ENCODE data around the gene IL4I1. TPM values are rescaled to one million over a fixed set of nuclear protein-coding genes. Genes with fewer than 3 reads are reported as not detected.

Gene IL4I1
- polyA plus RNA-seq, 4 donors = 1.0 to 3.8 (median 1.3) TPM; not detected in 1

DNA sequence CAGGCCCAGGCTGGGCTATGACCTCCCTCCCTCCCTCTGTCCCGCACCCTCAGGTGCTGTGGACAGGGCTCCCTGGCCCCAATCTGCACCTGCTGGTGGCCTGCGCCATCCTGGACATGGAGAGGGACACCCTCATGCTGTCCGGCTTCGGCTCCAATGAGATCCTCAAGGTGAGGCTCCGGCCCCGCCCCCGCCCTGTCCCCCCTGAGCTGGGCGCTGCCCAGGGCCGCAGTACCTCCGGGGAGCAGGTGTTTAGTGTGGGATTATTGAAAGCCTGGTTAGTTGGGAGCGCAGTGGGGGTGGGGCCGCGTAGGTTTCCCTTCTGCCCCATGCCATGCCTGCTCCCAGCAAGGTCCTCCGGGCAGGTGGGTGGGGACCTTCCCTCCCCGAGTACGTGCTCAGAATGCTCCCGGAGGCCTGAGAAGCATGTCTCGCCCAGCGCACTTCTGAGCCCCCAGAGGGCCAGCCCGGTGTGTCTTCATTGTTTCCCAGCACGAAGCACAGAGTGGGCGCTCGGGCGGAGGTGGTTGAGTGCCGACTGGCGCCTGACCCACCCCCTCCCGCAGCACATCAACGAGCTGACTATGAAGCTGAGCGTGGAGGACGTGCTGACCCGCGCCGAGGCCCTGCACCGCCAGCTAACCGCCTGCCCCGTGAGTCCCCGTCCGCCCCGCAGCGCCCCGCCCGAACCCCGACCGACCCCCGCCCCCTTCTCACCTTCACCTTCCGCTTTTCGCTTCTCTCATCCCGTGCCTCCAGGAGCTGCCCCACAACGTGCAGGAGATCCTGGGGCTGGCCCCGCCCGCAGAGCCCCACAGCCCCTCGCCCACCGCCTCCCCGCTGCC is 8.8 kb downstream of the IL4I1 start:
- DNase-seq (peak in 1 of 2 donors; percentile 34), FAIRE-seq (no peak)
- peak overlapping the region in 1 of 3 donors; percentile 25 for H3K4me3 ChIP-seq (ENCODE audit: low read depth in 1 of 3, low read length in 3 of 3)
- H3K27ac ChIP-seq (ENCODE audit: low read depth in 1 of 3, low read length in 2 of 3) = no peak overlapping the region
- peaks cover 18 to 47% (median 20%) of the 10 kb centered on the region in 3 donors for H3K36me3 ChIP-seq (ENCODE audit: control insufficient read depth in 3 of 3, insufficient read depth in 2 of 3, low read depth in 1 of 3, low read length in 3 of 3)
- peaks cover 0 to 11% of the 10 kb centered on the region in 2 donors for H3K9me3 ChIP-seq (ENCODE audit: control insufficient read depth in 2 of 2, insufficient read depth in 1 of 2, low read depth in 1 of 2, low read length in 1 of 2)
- peaks cover 0 to 18% (median 0%) of the 10 kb centered on the region in 3 donors for H3K27me3 ChIP-seq (ENCODE audit: control insufficient read depth in 3 of 3, insufficient read depth in 3 of 3, low read length in 3 of 3)
- 16 to 63% (median 51%) methylated on average over 35 to 54 of the region's 54 CpGs for WGBS, 3 donors
- peaks cover 2 to 12% (median 5%) of the 10 kb centered on the region in 3 donors for H3K4me1 ChIP-seq (ENCODE audit: control insufficient read depth in 3 of 3, insufficient read depth in 2 of 3, low read depth in 1 of 3, low read length in 2 of 3)

DNA sequence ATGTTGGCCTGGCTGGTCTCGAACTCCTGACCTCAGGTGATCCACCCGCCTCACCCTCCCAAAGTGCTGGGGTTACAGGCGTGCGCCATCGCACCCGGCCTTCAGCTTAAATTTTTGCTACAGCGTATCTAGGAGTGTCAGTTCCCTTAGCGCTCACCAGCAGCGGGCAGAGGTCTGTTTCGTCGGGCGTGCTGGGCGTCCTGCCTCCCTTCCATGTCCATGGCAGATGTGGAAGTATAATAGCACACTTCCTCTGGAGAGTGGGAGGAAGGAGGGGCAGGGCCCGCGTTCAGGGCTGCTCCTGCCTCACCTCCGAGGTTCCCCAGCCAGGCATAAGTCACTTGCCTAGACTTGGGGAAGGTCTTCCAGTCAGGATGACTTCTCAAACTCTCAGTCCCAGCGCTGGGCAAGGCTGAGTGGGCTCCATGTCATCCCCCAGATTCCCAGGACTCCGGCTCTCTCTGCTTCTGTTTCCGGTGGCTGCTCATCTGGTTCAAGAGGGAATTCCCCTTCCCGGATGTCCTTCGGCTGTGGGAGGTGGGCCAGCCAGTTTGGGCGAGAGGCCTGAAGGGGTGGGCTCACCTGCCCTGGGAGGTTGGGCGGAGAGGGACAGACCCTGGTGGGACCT is 9.5 kb downstream of the IL4I1 start:
- peaks cover 25 to 54% (median 27%) of the 10 kb centered on the region in 3 donors for H3K36me3 ChIP-seq (ENCODE audit: control insufficient read depth in 3 of 3, insufficient read depth in 2 of 3, low read depth in 1 of 3, low read length in 3 of 3)
- peak overlapping the region in 1 of 3 donors; percentile 25 for H3K4me3 ChIP-seq (ENCODE audit: low read depth in 1 of 3, low read length in 3 of 3)
- FAIRE-seq (no peak), DNase-seq (no peak)
- no peak overlapping the region for H3K27ac ChIP-seq (ENCODE audit: low read depth in 1 of 3, low read length in 2 of 3)
- 46 to 64% (median 48%) methylated on average over 23 of the region's 23 CpGs for WGBS, 3 donors
- peaks cover 0 to 16% of the 10 kb centered on the region in 2 donors for H3K9me3 ChIP-seq (ENCODE audit: control insufficient read depth in 2 of 2, insufficient read depth in 1 of 2, low read depth in 1 of 2, low read length in 1 of 2)
- H3K4me1 ChIP-seq (ENCODE audit: control insufficient read depth in 3 of 3, insufficient read depth in 2 of 3, low read depth in 1 of 3, low read length in 2 of 3) = peaks cover 2 to 12% (median 5%) of the 10 kb centered on the region in 3 donors
- H3K27me3 ChIP-seq (ENCODE audit: control insufficient read depth in 3 of 3, insufficient read depth in 3 of 3, low read length in 3 of 3) = peaks cover 0 to 12% (median 0%) of the 10 kb centered on the region in 3 donors

DNA sequence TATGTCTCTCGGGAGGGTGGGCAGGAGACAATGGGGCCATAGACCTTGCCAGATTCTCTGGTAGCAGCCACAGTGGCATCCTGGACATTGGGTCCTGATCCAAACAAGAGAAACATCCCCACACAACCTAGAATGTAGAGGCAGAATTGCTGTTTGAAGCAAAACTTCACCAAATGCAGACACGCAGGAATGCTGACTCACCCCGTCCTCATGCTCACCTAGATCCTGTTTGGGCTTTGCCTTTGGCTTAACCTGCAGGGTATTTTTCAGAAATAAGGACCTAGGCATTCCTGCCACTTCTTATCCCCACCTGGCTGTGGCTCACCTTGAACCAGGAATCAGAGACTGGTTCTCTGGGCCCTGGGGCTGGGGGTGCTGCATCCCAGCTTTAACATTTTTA is 11.9 kb downstream of the IL4I1 start:
- no peak overlapping the region for H3K4me3 ChIP-seq (ENCODE audit: low read depth in 1 of 3, low read length in 3 of 3)
- WGBS, 3 donors = 88 to 91% (median 89%) methylated on average over 3 of the region's 3 CpGs
- no peak for DNase-seq
- H3K27ac ChIP-seq (ENCODE audit: low read depth in 1 of 3, low read length in 2 of 3) = no peak overlapping the region
- H3K9me3 ChIP-seq (ENCODE audit: control insufficient read depth in 2 of 2, insufficient read depth in 1 of 2, low read depth in 1 of 2, low read length in 1 of 2) = peaks cover 0 to 14% of the 10 kb centered on the region in 2 donors
- peaks cover under 1 to 10% (median 5%) of the 10 kb centered on the region in 3 donors for H3K4me1 ChIP-seq (ENCODE audit: control insufficient read depth in 3 of 3, insufficient read depth in 2 of 3, low read depth in 1 of 3, low read length in 2 of 3)
- FAIRE-seq = no peak
- peaks cover 26 to 78% (median 37%) of the 10 kb centered on the region in 3 donors for H3K36me3 ChIP-seq (ENCODE audit: control insufficient read depth in 3 of 3, insufficient read depth in 2 of 3, low read depth in 1 of 3, low read length in 3 of 3)
- H3K27me3 ChIP-seq (ENCODE audit: control insufficient read depth in 3 of 3, insufficient read depth in 3 of 3, low read length in 3 of 3) = no peaks in the 10 kb centered on the region

DNA sequence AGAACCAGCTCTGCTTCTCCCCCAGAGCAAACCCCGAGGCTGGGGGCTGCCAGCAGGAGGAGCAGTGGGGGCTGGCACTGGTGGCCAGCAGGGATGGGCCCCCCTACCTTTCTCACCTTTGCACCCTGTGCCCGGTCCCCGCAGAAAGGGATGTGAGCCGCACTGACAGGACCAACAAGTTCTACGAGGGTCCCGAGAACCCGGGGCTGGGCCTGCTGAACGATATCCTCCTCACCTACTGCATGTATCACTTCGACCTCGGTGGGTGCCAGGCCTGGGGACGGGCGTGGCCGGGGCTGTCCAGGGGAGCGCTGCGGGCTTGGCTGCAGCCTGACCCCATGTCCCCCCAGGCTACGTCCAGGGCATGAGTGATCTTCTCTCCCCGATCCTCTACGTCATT is 12.6 kb downstream of the IL4I1 start:
- DNase-seq = no peak
- Histone ChIP-seq H3K27me3 (ENCODE audit: control insufficient read depth in 3 of 3, insufficient read depth in 3 of 3, low read length in 3 of 3) (no peaks in the 10 kb centered on the region), H3K4me1 (ENCODE audit: control insufficient read depth in 3 of 3, insufficient read depth in 2 of 3, low read depth in 1 of 3, low read length in 2 of 3) (peaks cover 0 to 8% (median 5%) of the 10 kb centered on the region in 3 donors), H3K4me3 (ENCODE audit: low read depth in 1 of 3, low read length in 3 of 3) (no peak overlapping the region), H3K36me3 (ENCODE audit: control insufficient read depth in 3 of 3, insufficient read depth in 2 of 3, low read depth in 1 of 3, low read length in 3 of 3) (peaks cover 26 to 81% (median 37%) of the 10 kb centered on the region in 3 donors), H3K9me3 (ENCODE audit: control insufficient read depth in 2 of 2, insufficient read depth in 1 of 2, low read depth in 1 of 2, low read length in 1 of 2) (peaks cover 0 to 9% of the 10 kb centered on the region in 2 donors), H3K27ac (ENCODE audit: low read depth in 1 of 3, low read length in 2 of 3) (no peak overlapping the region)
- no peak for FAIRE-seq
- 89 to 94% (median 91%) methylated on average over 18 of the region's 18 CpGs for WGBS, 3 donors

DNA sequence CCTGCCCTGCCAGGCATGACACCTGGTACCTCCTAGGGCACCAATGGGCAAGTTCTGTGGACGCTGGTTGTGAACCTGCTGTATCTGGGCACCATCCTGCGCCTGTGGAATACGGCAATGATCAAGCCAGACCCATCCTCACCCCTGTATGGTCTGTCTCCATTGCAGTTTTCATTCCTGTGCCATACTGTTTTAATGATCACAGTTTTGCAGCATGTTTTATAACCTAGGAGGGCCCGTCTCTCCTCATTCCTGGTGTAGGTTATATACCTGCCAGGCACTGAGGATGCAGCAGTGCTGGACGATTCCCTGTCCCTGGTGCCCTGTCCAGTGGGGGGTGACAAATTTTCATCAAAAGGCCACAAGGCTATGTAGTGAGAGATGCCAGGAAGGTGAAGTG is 13.6 kb downstream of the IL4I1 start:
- Histone ChIP-seq H3K36me3 (ENCODE audit: control insufficient read depth in 3 of 3, insufficient read depth in 2 of 3, low read depth in 1 of 3, low read length in 3 of 3) (peaks cover 26 to 84% (median 37%) of the 10 kb centered on the region in 3 donors), H3K27ac (ENCODE audit: low read depth in 1 of 3, low read length in 2 of 3) (no peak overlapping the region), H3K9me3 (ENCODE audit: control insufficient read depth in 2 of 2, insufficient read depth in 1 of 2, low read depth in 1 of 2, low read length in 1 of 2) (peaks cover 0 to 9% of the 10 kb centered on the region in 2 donors), H3K27me3 (ENCODE audit: control insufficient read depth in 3 of 3, insufficient read depth in 3 of 3, low read length in 3 of 3) (no peaks in the 10 kb centered on the region), H3K4me1 (ENCODE audit: control insufficient read depth in 3 of 3, insufficient read depth in 2 of 3, low read depth in 1 of 3, low read length in 2 of 3) (peaks cover 0 to 17% (median 5%) of the 10 kb centered on the region in 3 donors), H3K4me3 (ENCODE audit: low read depth in 1 of 3, low read length in 3 of 3) (no peak overlapping the region)
- no peak for FAIRE-seq
- DNase-seq = no peak
- 93 to 96% (median 96%) methylated on average over 5 of the region's 5 CpGs for WGBS, 3 donors

DNA sequence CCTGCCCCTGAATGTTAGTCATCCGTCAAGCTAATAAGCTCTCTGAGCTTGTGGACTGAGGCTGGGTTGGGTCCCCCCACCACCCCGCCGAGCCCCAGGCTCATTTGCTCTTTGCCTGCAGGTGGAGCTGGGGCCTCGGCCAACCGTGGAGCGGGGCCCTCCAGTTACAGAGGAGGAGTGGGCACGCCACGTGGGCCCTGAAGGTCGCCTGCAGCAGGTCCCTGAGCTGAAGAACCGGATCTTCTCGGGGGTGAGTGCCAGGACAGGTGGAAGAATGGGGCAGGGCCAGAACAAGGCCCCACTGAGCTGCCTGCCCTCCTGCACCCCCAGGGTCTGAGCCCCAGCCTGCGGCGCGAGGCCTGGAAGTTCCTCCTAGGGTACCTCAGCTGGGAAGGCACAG is 14.0 kb downstream of the IL4I1 start:
- FAIRE-seq = no peak
- Histone ChIP-seq H3K27ac (ENCODE audit: low read depth in 1 of 3, low read length in 2 of 3) (no peak overlapping the region), H3K4me1 (ENCODE audit: control insufficient read depth in 3 of 3, insufficient read depth in 2 of 3, low read depth in 1 of 3, low read length in 2 of 3) (peaks cover 0 to 14% (median 3%) of the 10 kb centered on the region in 3 donors), H3K4me3 (ENCODE audit: low read depth in 1 of 3, low read length in 3 of 3) (no peak overlapping the region), H3K36me3 (ENCODE audit: control insufficient read depth in 3 of 3, insufficient read depth in 2 of 3, low read depth in 1 of 3, low read length in 3 of 3) (peaks cover 26 to 81% (median 37%) of the 10 kb centered on the region in 3 donors), H3K27me3 (ENCODE audit: control insufficient read depth in 3 of 3, insufficient read depth in 3 of 3, low read length in 3 of 3) (no peaks in the 10 kb centered on the region), H3K9me3 (ENCODE audit: control insufficient read depth in 2 of 2, insufficient read depth in 1 of 2, low read depth in 1 of 2, low read length in 1 of 2) (peaks cover 0 to 9% of the 10 kb centered on the region in 2 donors)
- DNase-seq = no peak
- WGBS, 3 donors = 96 to 97% (median 97%) methylated on average over 14 of the region's 14 CpGs

DNA sequence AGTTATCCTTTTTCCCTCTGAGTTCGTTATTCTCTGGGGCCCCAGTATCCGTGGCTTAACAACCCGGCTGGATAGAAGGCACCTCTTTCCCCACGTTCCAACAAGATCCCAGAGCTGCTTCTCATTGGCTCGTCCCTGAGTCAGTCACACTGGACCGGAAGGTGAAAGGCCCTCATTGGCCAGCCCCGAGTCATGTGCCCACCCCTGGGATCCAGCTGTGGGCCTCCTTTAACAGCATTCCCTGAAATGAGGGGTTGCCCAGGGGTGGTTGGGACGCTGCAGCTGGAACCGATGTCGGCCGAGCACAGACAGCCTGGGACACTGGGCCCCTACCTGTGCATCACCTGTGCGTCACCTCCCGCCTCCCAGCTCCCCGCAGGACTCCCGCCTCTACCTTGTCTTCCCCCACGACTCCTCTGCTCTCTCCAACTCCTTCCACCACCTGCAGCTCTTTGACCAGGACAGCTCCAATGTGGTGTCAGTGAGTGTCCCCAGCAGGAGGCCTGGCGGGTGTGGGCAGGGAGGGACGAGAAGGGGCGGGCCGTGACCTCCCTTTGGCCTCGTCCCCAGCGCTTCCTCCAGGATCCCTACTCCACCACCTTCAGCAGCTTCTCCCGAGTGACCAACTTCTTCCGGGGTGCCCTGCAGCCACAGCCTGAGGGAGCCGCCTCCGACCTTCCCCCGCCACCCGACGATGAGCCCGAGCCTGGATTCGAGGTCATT is 14.9 kb downstream of the IL4I1 start:
- Histone ChIP-seq H3K27me3 (ENCODE audit: control insufficient read depth in 3 of 3, insufficient read depth in 3 of 3, low read length in 3 of 3) (no peaks in the 10 kb centered on the region), H3K36me3 (ENCODE audit: control insufficient read depth in 3 of 3, insufficient read depth in 2 of 3, low read depth in 1 of 3, low read length in 3 of 3) (peaks cover 26 to 76% (median 37%) of the 10 kb centered on the region in 3 donors), H3K4me3 (ENCODE audit: low read depth in 1 of 3, low read length in 3 of 3) (no peak overlapping the region), H3K27ac (ENCODE audit: low read depth in 1 of 3, low read length in 2 of 3) (no peak overlapping the region), H3K9me3 (ENCODE audit: control insufficient read depth in 2 of 2, insufficient read depth in 1 of 2, low read depth in 1 of 2, low read length in 1 of 2) (peaks cover 0 to 9% of the 10 kb centered on the region in 2 donors), H3K4me1 (ENCODE audit: control insufficient read depth in 3 of 3, insufficient read depth in 2 of 3, low read depth in 1 of 3, low read length in 2 of 3) (peaks cover 0 to 12% (median 0%) of the 10 kb centered on the region in 3 donors)
- WGBS, 3 donors = 87 to 92% (median 90%) methylated on average over 30 to 31 of the region's 31 CpGs
- FAIRE-seq (no peak), DNase-seq (no peak)

DNA sequence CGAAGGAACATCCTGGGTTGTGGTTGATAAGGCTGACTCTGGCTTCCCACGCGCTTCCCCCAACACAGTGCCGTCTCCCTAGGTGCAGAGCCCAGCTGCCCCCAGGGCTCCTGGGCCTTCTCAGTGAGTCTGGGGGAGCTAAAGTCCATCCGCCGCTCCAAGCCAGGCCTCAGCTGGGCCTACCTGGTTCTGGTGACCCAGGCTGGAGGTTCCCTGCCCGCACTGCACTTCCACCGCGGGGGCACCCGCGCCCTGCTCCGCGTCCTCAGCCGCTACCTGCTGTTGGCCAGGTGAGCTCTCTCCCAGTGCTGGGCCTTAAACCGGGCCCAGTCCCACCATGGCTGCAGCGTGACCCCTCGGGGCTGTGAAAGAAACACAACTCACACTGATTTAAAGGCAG is 15.5 kb downstream of the IL4I1 start:
- Histone ChIP-seq H3K4me1 (ENCODE audit: control insufficient read depth in 3 of 3, insufficient read depth in 2 of 3, low read depth in 1 of 3, low read length in 2 of 3) (peaks cover 0 to 12% (median 0%) of the 10 kb centered on the region in 3 donors), H3K4me3 (ENCODE audit: low read depth in 1 of 3, low read length in 3 of 3) (no peak overlapping the region), H3K9me3 (ENCODE audit: control insufficient read depth in 2 of 2, insufficient read depth in 1 of 2, low read depth in 1 of 2, low read length in 1 of 2) (peaks cover 0 to 9% of the 10 kb centered on the region in 2 donors), H3K27me3 (ENCODE audit: control insufficient read depth in 3 of 3, insufficient read depth in 3 of 3, low read length in 3 of 3) (no peaks in the 10 kb centered on the region), H3K36me3 (ENCODE audit: control insufficient read depth in 3 of 3, insufficient read depth in 2 of 3, low read depth in 1 of 3, low read length in 3 of 3) (peaks cover 26 to 74% (median 37%) of the 10 kb centered on the region in 3 donors), H3K27ac (ENCODE audit: low read depth in 1 of 3, low read length in 2 of 3) (no peak overlapping the region)
- FAIRE-seq (no peak), DNase-seq (no peak)
- WGBS, 3 donors = 94 to 98% (median 98%) methylated on average over 13 to 17 of the region's 17 CpGs

All from small intestine (tissue), 7 donors.